Common myeloid progenitor, CD34-positive (primary cell): Measurements from ENCODE around the gene VAC14.

Experiments
- CTCF ChIA-PET: fragments of 350-600 bp; sonication (Branson Sonifier 250); formaldehyde crosslinking; loops from one replicate; lab custom pipeline; 2021; ENCODE audit warnings: antibody characterized with exemption; lab: Charles Lee
- POLR2A ChIA-PET: fragments of 350-600 bp; sonication (Branson Sonifier 250); formaldehyde crosslinking; loops from one replicate; lab custom pipeline; 2021; ENCODE audit warnings: antibody characterized with exemption; lab: Charles Lee
- DNase-seq, 3 donors: peaks; one replicate each; pipeline versions ENCODE4 v3.0.0 to v3.0.0-alpha.2; 2013
- H3K27ac ChIP-seq, 2 experiments: 1 replicate in 1 of 2; 2 replicates in 1 of 2; pipeline ENCODE4 v1.7.0; 2013; ENCODE audit warnings: inconsistent platforms in 2 of 2, low read length in 2 of 2, mild to moderate bottlenecking in 2 of 2, low read depth in 1 of 2, moderate library complexity in 1 of 2; ENCODE audit not compliant: severe bottlenecking in 2 of 2, insufficient read depth in 1 of 2, poor library complexity in 1 of 2
- H3K27me3 ChIP-seq, 5 experiments: replicated peaks in 2 of 5; 1 replicate in 3 of 5; 2 replicates in 2 of 5; pipeline versions ENCODE4 v1.6.1 to v1.7.0; 2013; ENCODE audit warnings: low read length in 4 of 5, mild to moderate bottlenecking in 2 of 5, moderate library complexity in 2 of 5, inconsistent platforms in 1 of 5; ENCODE audit not compliant: insufficient read depth in 5 of 5, control insufficient read depth in 4 of 5
- H3K36me3 ChIP-seq, 4 experiments: 1 replicate in 2 of 4; 2 replicates in 2 of 4; pipeline versions ENCODE4 v1.6.1 to v1.7.0; 2013; ENCODE audit warnings: low read length in 3 of 4, control low read depth in 1 of 4, mild to moderate bottlenecking in 1 of 4; ENCODE audit not compliant: control insufficient read depth in 4 of 4, insufficient read depth in 4 of 4
- H3K4me1 ChIP-seq, 4 experiments: 1 replicate in 3 of 4; 2 replicates in 1 of 4; pipeline versions ENCODE4 v1.6.1 to v1.7.1; 2013; ENCODE audit warnings: low read length in 3 of 4, mild to moderate bottlenecking in 3 of 4, control low read depth in 1 of 4, inconsistent platforms in 1 of 4, moderate library complexity in 1 of 4; ENCODE audit not compliant: control insufficient read depth in 4 of 4, insufficient read depth in 4 of 4; ENCODE audit errors: control extremely low read depth in 1 of 4
- H3K4me3 ChIP-seq, 7 experiments: 1 replicate in 4 of 7; 2 replicates in 3 of 7; pipeline versions ENCODE4 v1.5.1 to v1.7.0; 2013; ENCODE audit warnings: mild to moderate bottlenecking in 7 of 7, low read length in 6 of 7, moderate library complexity in 6 of 7, inconsistent platforms in 2 of 7, low read depth in 2 of 7, control low read depth in 1 of 7; ENCODE audit not compliant: insufficient read depth in 4 of 7, control insufficient read depth in 1 of 7; ENCODE audit errors: extremely low read depth in 1 of 7
- H3K9me3 ChIP-seq, 5 experiments: 1 replicate in 4 of 5; 2 replicates in 1 of 5; pipeline versions ENCODE4 v1.6.1 to v1.7.1; 2013; ENCODE audit warnings: low read length in 4 of 5, mild to moderate bottlenecking in 2 of 5, inconsistent platforms in 1 of 5, low read depth in 1 of 5, moderate library complexity in 1 of 5; ENCODE audit not compliant: control insufficient read depth in 4 of 5, insufficient read depth in 2 of 5; ENCODE audit errors: control extremely low read depth in 1 of 5
- WGBS: methylation state at CpG from one replicate; pipeline ENCODE4 v1.1.5; 2013; ENCODE audit not compliant: insufficient coverage; 5-methylcytosine and 5-hydroxymethylcytosine counted together

VAC14 gene

GRCh38 chr16:70713824-70714223 is 87.1 kb downstream of the VAC14 start:
- Histone ChIP-seq H3K27me3 (no peaks in the 10 kb centered on the region), H3K36me3 (peaks cover 0 to 53% (median 3%) of the 10 kb centered on the region in 4 experiments), H3K9me3 (no peaks in the 10 kb centered on the region), H3K4me3 (no peak overlapping the region), H3K4me1 (peaks cover 0 to 30% (median 17%) of the 10 kb centered on the region in 4 experiments), H3K27ac (no peak overlapping the region)
- CTCF ChIA-PET: interaction anchor here (1.2 to 1.3 kb wide), 3 partner anchors 11 to 48 kb away, joined by 3 to 4 read pairs (median 4); no protein-coding TSS in a partner anchor
- no peak for DNase-seq
- 91% methylated on average over 4 of the region's 10 CpGs for whole genome bisulfite sequencing
- POLR2A ChIA-PET: no interaction called here

- Histone ChIP-seq H3K9me3 (no peaks in the 10 kb centered on the region), H3K27me3 (no peaks in the 10 kb centered on the region), H3K4me1 (peaks cover 0 to 30% (median 17%) of the 10 kb centered on the region in 4 experiments), H3K4me3 (no peak overlapping the region), H3K27ac (no peak overlapping the region), H3K36me3 (peaks cover 0 to 51% (median 5%) of the 10 kb centered on the region in 4 experiments)
- WGBS: 75% methylated on average over 4 of the region's 5 CpGs
- DNase-seq: no peak
- CTCF ChIA-PET: interaction anchor here (1.2 kb wide), 2 partner anchors 17 to 48 kb away, joined by 3 to 4 read pairs; no protein-coding TSS in a partner anchor
- POLR2A ChIA-PET: no interaction called here
Measured at GRCh38 chr16:70713342-70713741, 87.6 kb downstream of the VAC14 start.

- H3K27me3 ChIP-seq: no peaks in the 10 kb centered on the region
- no peak overlapping the region for H3K27ac ChIP-seq
- DNase-seq: no peak
- peaks cover 0 to 50% (median 6%) of the 10 kb centered on the region in 4 experiments for H3K36me3 ChIP-seq
- CTCF ChIA-PET: interaction anchor here (1.2 kb wide), 2 partner anchors 17 to 49 kb away, joined by 3 to 4 read pairs; no protein-coding TSS in a partner anchor
- POLR2A ChIA-PET: no interaction called here
- peaks cover 0 to 30% (median 17%) of the 10 kb centered on the region in 4 experiments for H3K4me1 ChIP-seq
- H3K9me3 ChIP-seq: no peaks in the 10 kb centered on the region
- WGBS: 99% methylated on average over 10 of the region's 12 CpGs
- H3K4me3 ChIP-seq: no peak overlapping the region
Measured at GRCh38 chr16:70712942-70713341, 88.0 kb downstream of the VAC14 start.

- CTCF ChIA-PET: no interaction called here
- DNase-seq: no peak
- 95% methylated on average over 10 of the region's 11 CpGs for WGBS
- Histone ChIP-seq H3K9me3 (no peaks in the 10 kb centered on the region), H3K4me1 (peaks cover 0 to 30% (median 17%) of the 10 kb centered on the region in 4 experiments), H3K27ac (no peak overlapping the region), H3K36me3 (peaks cover 0 to 48% (median 6%) of the 10 kb centered on the region in 4 experiments), H3K4me3 (no peak overlapping the region), H3K27me3 (no peaks in the 10 kb centered on the region)
- POLR2A ChIA-PET: no interaction called here
Measured at GRCh38 chr16:70712359-70712758, 88.6 kb downstream of the VAC14 start.

GRCh38 chr16:70711211-70712031 is 89.5 kb downstream of the VAC14 start:
- Histone ChIP-seq H3K27me3 (no peaks in the 10 kb centered on the region), H3K27ac (no peak overlapping the region), H3K9me3 (no peaks in the 10 kb centered on the region), H3K4me3 (no peak overlapping the region), H3K4me1 (peaks cover 0 to 30% (median 17%) of the 10 kb centered on the region in 4 experiments), H3K36me3 (peaks cover 0 to 40% (median 6%) of the 10 kb centered on the region in 4 experiments)
- WGBS: 98% methylated on average over 11 of the region's 14 CpGs
- POLR2A ChIA-PET: no interaction called here
- CTCF ChIA-PET: interaction anchor here (0.7 to 1.7 kb wide), 2 partner anchors 28 to 60 kb away, joined by 3 to 4 read pairs; no protein-coding TSS in a partner anchor
- no peak for DNase-seq

GRCh38 chr16:70710422-70711210 is 90.3 kb downstream of the VAC14 start:
- 97% methylated on average over 30 of the region's 31 CpGs for WGBS
- Histone ChIP-seq H3K4me3 (no peak overlapping the region), H3K4me1 (peaks cover 0 to 26% (median 14%) of the 10 kb centered on the region in 4 experiments), H3K36me3 (peaks cover 0 to 37% (median 6%) of the 10 kb centered on the region in 4 experiments), H3K27ac (no peak overlapping the region), H3K27me3 (no peaks in the 10 kb centered on the region), H3K9me3 (no peaks in the 10 kb centered on the region)
- POLR2A ChIA-PET: no interaction called here
- no peak for DNase-seq
- CTCF ChIA-PET: interaction anchor here (0.7 to 1.7 kb wide), 2 partner anchors 29 to 61 kb away, joined by 3 to 4 read pairs; no protein-coding TSS in a partner anchor
